Measurements from ENCODE around the gene LAD1. TPM values are rescaled to one million over a fixed set of nuclear protein-coding genes. Genes with fewer than 3 reads are reported as not detected.

Gene LAD1
- total and polyA plus RNA-seq, 9 of the 15 experiments (the other 6 are each of a cell fraction or from before 2014, with no cell fraction given) = 0.31 TPM; not detected in 8

DNA sequence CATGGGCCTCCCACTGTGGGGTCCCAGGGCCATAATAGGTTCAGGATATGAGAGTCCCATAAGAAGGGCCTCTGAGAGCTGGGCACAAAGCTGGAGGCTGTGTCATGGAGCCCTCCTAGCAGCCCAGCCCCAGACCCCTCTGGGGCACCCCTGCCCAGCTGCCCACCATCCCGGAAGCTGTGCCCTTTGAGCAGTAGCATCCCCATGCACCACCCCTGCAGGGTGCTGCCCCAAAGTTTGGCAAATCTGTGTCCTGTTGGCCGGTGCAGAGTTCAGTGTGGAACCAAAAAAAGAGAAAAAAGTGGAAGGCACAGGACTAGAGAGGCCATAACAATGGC lies 39.3 kb downstream of the LAD1 start (continued):
- TF ChIP-seq, protein P1, sequence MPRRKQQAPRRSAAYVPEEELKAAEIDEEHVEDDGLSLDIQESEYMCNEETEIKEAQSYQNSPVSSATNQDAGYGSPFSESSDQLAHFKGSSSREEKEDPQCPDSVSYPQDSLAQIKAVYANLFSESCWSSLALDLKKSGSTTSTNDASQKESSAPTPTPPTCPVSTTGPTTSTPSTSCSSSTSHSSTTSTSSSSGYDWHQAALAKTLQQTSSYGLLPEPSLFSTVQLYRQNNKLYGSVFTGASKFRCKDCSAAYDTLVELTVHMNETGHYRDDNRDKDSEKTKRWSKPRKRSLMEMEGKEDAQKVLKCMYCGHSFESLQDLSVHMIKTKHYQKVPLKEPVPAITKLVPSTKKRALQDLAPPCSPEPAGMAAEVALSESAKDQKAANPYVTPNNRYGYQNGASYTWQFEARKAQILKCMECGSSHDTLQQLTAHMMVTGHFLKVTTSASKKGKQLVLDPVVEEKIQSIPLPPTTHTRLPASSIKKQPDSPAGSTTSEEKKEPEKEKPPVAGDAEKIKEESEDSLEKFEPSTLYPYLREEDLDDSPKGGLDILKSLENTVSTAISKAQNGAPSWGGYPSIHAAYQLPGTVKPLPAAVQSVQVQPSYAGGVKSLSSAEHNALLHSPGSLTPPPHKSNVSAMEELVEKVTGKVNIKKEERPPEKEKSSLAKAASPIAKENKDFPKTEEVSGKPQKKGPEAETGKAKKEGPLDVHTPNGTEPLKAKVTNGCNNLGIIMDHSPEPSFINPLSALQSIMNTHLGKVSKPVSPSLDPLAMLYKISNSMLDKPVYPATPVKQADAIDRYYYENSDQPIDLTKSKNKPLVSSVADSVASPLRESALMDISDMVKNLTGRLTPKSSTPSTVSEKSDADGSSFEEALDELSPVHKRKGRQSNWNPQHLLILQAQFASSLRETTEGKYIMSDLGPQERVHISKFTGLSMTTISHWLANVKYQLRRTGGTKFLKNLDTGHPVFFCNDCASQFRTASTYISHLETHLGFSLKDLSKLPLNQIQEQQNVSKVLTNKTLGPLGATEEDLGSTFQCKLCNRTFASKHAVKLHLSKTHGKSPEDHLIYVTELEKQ (CRISPR knock-in tag; IDR thresholded peaks at IDR 0.05) = no peak
- TF ChIP-seq, protein P2, sequence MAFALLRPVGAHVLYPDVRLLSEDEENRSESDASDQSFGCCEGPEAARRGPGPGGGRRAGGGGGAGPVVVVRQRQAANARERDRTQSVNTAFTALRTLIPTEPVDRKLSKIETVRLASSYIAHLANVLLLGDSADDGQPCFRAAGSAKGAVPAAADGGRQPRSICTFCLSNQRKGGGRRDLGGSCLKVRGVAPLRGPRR (CRISPR knock-in tag; IDR thresholded peaks at IDR 0.05) = no peak
- TF ChIP-seq HSF4 (CRISPR knock-in tag; IDR thresholded peaks at IDR 0.05; ENCODE audit: borderline replicate concordance) (no peak), SP1 (CRISPR knock-in tag; IDR thresholded peaks at IDR 0.05) (no peak), FOXM1 (IDR thresholded peaks at IDR 0.05; ENCODE audit: low read depth) (no peak), FOXM1 (CRISPR knock-in tag; IDR thresholded peaks at IDR 0.05; ENCODE audit: low read depth) (no peak), HNRNPK (IDR thresholded peaks at IDR 0.05; ENCODE audit: low read depth, low read length, poor library complexity, severe bottlenecking) (no peak)
- TF ChIP-seq, protein P3, sequence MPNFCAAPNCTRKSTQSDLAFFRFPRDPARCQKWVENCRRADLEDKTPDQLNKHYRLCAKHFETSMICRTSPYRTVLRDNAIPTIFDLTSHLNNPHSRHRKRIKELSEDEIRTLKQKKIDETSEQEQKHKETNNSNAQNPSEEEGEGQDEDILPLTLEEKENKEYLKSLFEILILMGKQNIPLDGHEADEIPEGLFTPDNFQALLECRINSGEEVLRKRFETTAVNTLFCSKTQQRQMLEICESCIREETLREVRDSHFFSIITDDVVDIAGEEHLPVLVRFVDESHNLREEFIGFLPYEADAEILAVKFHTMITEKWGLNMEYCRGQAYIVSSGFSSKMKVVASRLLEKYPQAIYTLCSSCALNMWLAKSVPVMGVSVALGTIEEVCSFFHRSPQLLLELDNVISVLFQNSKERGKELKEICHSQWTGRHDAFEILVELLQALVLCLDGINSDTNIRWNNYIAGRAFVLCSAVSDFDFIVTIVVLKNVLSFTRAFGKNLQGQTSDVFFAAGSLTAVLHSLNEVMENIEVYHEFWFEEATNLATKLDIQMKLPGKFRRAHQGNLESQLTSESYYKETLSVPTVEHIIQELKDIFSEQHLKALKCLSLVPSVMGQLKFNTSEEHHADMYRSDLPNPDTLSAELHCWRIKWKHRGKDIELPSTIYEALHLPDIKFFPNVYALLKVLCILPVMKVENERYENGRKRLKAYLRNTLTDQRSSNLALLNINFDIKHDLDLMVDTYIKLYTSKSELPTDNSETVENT (CRISPR knock-in tag; IDR thresholded peaks at IDR 0.05) = no peak

Measured in K562 (cell line).